Transverse colon (tissue), 3 donors: Measurements from ENCODE around the gene MAST2.

Experiments used
- POLR2A ChIP-seq: fragments of 450-650 bp; IDR thresholded peaks from one replicate; pipeline ENCODE4 v1.6.1; 2016; ENCODE audit warnings: antibody characterized with exemption, mild to moderate bottlenecking, moderate library complexity
- TF ChIP-seq, protein P1 (sequence below), 5 experiments: fragments of 200-600 bp in 3 of 5; fragments of 450-650 bp in 2 of 5; sonication (generic) in 3 of 5; IDR thresholded peaks; 1 replicate in 2 of 5; 2 replicates in 3 of 5; pipeline ENCODE4 v1.5.1; 2016 to 2017; ENCODE audit warnings: antibody characterized with exemption in 5 of 5, inconsistent platforms in 3 of 5, mild to moderate bottlenecking in 2 of 5, moderate library complexity in 1 of 5

DNA sequence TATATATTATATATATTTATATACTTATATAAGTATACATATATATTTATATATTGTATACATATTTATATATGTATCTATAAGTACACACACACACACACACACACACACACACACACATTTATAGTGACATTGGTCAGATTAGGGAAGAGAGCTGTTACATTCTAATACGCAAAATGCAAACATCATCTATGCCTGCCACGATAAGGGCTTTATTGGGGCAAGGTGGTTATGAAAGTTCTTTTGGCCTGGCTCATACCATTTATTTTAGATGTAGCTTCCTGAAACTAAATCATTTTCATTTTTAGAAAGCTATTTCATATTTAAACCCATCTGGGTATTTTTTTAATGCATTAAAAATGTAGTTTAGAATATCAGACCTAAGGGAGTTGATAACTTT is 82.8 kb downstream of the MAST2 start:
- TF ChIP-seq, protein P1, sequence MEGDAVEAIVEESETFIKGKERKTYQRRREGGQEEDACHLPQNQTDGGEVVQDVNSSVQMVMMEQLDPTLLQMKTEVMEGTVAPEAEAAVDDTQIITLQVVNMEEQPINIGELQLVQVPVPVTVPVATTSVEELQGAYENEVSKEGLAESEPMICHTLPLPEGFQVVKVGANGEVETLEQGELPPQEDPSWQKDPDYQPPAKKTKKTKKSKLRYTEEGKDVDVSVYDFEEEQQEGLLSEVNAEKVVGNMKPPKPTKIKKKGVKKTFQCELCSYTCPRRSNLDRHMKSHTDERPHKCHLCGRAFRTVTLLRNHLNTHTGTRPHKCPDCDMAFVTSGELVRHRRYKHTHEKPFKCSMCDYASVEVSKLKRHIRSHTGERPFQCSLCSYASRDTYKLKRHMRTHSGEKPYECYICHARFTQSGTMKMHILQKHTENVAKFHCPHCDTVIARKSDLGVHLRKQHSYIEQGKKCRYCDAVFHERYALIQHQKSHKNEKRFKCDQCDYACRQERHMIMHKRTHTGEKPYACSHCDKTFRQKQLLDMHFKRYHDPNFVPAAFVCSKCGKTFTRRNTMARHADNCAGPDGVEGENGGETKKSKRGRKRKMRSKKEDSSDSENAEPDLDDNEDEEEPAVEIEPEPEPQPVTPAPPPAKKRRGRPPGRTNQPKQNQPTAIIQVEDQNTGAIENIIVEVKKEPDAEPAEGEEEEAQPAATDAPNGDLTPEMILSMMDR (IDR thresholded peaks at IDR 0.05) = no peak
- no peak for TF ChIP-seq POLR2A
